ENCODE results near the gene C19orf38.
"Not testable (repeated sequence)": the region's sequence is repeated elsewhere in the genome, so short reads cannot be mapped to it uniquely, and the experiment has no call there.

The C19orf38 gene

GRCh38 chr19:10836479-10837330 lies 11.5 kb upstream of the C19orf38 start:
- no peak for TF ChIP-seq POLR2AphosphoS5 (IDR thresholded peaks at IDR 0.05; ENCODE audit: low read depth, low read length)
- TF ChIP-seq TAF1 (IDR thresholded peaks at IDR 0.05; ENCODE audit: borderline replicate concordance, low read depth, low read length), result no peak
- no peak for TF ChIP-seq POLR2A (IDR thresholded peaks at IDR 0.05; ENCODE audit: low read depth, low read length)
- DNase-seq (ENCODE audit: insufficient read length) (peak; percentile 78), FAIRE-seq (no peak)

- not testable (repeated sequence) for DNase-seq (ENCODE audit: insufficient read length); FAIRE-seq
These were observed 10.6 kb upstream of the C19orf38 start for GRCh38 chr19:10837649-10838048.

GRCh38 chr19:10838377-10838776 lies 9.8 kb upstream of the C19orf38 start:
- TF ChIP-seq POLR2A (IDR thresholded peaks at IDR 0.05; ENCODE audit: low read depth, low read length) (no peak), POLR2AphosphoS5 (IDR thresholded peaks at IDR 0.05; ENCODE audit: low read depth, low read length) (no peak), TAF1 (IDR thresholded peaks at IDR 0.05; ENCODE audit: borderline replicate concordance, low read depth, low read length) (no peak)
- FAIRE-seq (no peak), DNase-seq (ENCODE audit: insufficient read length) (no peak)

GRCh38 chr19:10839114-10840050 lies 8.8 kb upstream of the C19orf38 start:
- no peak for FAIRE-seq
- DNase-seq (ENCODE audit: insufficient read length), result no peak
- TF ChIP-seq TAF1 (IDR thresholded peaks at IDR 0.05; ENCODE audit: borderline replicate concordance, low read depth, low read length) (no peak), POLR2A (IDR thresholded peaks at IDR 0.05; ENCODE audit: low read depth, low read length) (no peak), POLR2AphosphoS5 (IDR thresholded peaks at IDR 0.05; ENCODE audit: low read depth, low read length) (no peak)

- FAIRE-seq, result no peak
- TF ChIP-seq POLR2A (IDR thresholded peaks at IDR 0.05; ENCODE audit: low read depth, low read length) (no peak), TAF1 (IDR thresholded peaks at IDR 0.05; ENCODE audit: borderline replicate concordance, low read depth, low read length) (no peak), POLR2AphosphoS5 (IDR thresholded peaks at IDR 0.05; ENCODE audit: low read depth, low read length) (no peak)
- no peak for DNase-seq (ENCODE audit: insufficient read length)
These were observed 5.4 kb upstream of the C19orf38 start for GRCh38 chr19:10842788-10843187.

- FAIRE-seq (no peak), DNase-seq (ENCODE audit: insufficient read length) (no peak)
- TF ChIP-seq TAF1 (IDR thresholded peaks at IDR 0.05; ENCODE audit: borderline replicate concordance, low read depth, low read length) (no peak), POLR2A (IDR thresholded peaks at IDR 0.05; ENCODE audit: low read depth, low read length) (no peak), POLR2AphosphoS5 (IDR thresholded peaks at IDR 0.05; ENCODE audit: low read depth, low read length) (no peak)
These were observed 1.6 kb upstream of the C19orf38 start for GRCh38 chr19:10846500-10847202.

GRCh38 chr19:10850631-10851030 lies 2.4 kb downstream of the C19orf38 start:
- TF ChIP-seq POLR2AphosphoS5 (IDR thresholded peaks at IDR 0.05; ENCODE audit: low read depth, low read length) (no peak), TAF1 (IDR thresholded peaks at IDR 0.05; ENCODE audit: borderline replicate concordance, low read depth, low read length) (no peak), POLR2A (IDR thresholded peaks at IDR 0.05; ENCODE audit: low read depth, low read length) (no peak)
- no peak for DNase-seq (ENCODE audit: insufficient read length)
- no peak for FAIRE-seq

GRCh38 chr19:10852098-10852800 lies 4.0 kb downstream of the C19orf38 start:
- no peak for FAIRE-seq
- DNase-seq (ENCODE audit: insufficient read length), result no peak
- no peak for TF ChIP-seq POLR2AphosphoS5 (IDR thresholded peaks at IDR 0.05; ENCODE audit: low read depth, low read length)
- no peak for TF ChIP-seq TAF1 (IDR thresholded peaks at IDR 0.05; ENCODE audit: borderline replicate concordance, low read depth, low read length)
- no peak for TF ChIP-seq POLR2A (IDR thresholded peaks at IDR 0.05; ENCODE audit: low read depth, low read length)

GRCh38 chr19:10852941-10853340 lies 4.7 kb downstream of the C19orf38 start:
- FAIRE-seq, result no peak
- DNase-seq (ENCODE audit: insufficient read length), result no peak
- TF ChIP-seq POLR2AphosphoS5 (IDR thresholded peaks at IDR 0.05; ENCODE audit: low read depth, low read length), result no peak
- TF ChIP-seq TAF1 (IDR thresholded peaks at IDR 0.05; ENCODE audit: borderline replicate concordance, low read depth, low read length), result no peak
- no peak for TF ChIP-seq POLR2A (IDR thresholded peaks at IDR 0.05; ENCODE audit: low read depth, low read length)

GRCh38 chr19:10854350-10855089 lies 6.3 kb downstream of the C19orf38 start:
- FAIRE-seq (no peak), DNase-seq (ENCODE audit: insufficient read length) (no peak)
- no peak for TF ChIP-seq POLR2A (IDR thresholded peaks at IDR 0.05; ENCODE audit: low read depth, low read length)
- no peak for TF ChIP-seq POLR2AphosphoS5 (IDR thresholded peaks at IDR 0.05; ENCODE audit: low read depth, low read length)
- no peak for TF ChIP-seq TAF1 (IDR thresholded peaks at IDR 0.05; ENCODE audit: borderline replicate concordance, low read depth, low read length)
